GM18505 (cell line): ENCODE results near the gene SEMA4C.
"Not testable (repeated sequence)": the region's sequence is repeated elsewhere in the genome, so short reads cannot be mapped to it uniquely, and the experiment has no call there.

Experiments used
- ATAC-seq: cut with Tn5 transposase; IDR thresholded peaks from one replicate; pipeline ENCODE4 v1.9.1; 2021; ENCODE audit not compliant: unreplicated experiment
- POLR2A ChIP-seq: IDR thresholded peaks from 4 replicates; pipeline ENCODE4 v1.6.1; 2011; ENCODE audit warnings: borderline replicate concordance; ENCODE audit not compliant: insufficient read depth, insufficient read length; ENCODE audit errors: extremely low read depth

Gene SEMA4C

DNA sequence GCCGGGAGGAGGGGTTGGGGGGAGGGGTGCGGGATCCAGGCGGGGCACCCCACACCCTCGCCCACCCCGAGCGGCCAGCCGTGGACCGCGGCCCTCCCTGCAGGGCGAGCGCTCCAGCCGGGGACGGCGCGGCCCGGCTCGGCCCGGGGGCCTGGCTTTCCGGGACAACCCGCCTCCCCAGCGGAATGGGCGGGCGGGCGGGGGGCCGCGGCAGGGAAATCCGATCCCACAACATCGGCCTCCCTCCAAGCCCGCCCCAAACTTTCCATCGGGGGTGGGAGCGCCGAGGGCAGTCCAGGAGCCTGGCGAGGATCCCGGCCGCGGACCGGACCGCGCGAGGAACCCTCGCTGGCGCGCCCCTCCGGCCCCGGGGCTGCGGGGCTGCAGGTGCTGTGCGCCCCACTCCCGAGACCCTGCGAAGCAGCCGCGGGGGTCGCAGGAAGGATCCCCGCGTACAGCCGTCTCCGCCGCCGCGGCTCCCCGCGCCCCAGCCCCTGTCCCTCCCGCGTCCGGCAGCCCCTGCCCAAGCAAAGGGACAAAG lies 529 bp downstream of the SEMA4C start:
- TF ChIP-seq POLR2A, result no peak
- no peak for ATAC-seq

DNA sequence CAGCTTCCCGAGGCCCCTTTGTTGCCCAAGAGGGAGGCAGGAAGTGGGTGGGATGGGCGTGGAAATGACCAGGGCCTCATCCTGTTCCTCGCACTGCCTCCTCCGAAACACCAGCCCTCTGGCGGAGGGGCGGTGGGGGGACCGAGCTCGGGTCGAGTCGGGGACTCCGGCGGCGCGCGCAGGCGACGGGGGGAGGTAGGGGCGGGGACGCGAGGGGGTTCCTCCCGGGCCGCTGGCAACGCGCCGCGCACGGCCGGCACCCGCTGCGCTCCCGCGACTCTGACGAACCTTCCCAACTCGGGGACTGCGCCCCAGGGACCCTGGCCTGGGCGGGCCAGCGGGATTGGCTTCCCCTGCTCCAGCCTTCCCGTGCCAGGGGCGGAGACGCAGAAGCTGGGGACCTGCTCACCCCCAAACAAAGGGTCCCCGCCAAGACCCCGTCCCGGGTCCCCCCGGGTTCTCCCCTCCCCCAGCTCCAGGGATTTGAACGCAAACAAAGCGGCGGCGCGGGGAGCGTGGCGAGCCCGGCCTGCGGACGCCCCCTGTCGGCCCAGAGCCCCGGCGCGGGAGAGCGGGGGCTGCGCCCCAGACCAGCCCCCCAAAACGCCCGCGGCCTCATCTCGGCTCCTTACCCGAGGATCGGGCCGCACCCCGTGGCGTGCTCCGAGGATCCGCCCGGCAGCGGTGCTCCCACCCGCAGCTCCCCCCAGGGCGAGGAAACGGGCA lies 1.2 kb downstream of the SEMA4C start:
- peak; percentile 38 for ATAC-seq
- TF ChIP-seq POLR2A, result peak; percentile 67

DNA sequence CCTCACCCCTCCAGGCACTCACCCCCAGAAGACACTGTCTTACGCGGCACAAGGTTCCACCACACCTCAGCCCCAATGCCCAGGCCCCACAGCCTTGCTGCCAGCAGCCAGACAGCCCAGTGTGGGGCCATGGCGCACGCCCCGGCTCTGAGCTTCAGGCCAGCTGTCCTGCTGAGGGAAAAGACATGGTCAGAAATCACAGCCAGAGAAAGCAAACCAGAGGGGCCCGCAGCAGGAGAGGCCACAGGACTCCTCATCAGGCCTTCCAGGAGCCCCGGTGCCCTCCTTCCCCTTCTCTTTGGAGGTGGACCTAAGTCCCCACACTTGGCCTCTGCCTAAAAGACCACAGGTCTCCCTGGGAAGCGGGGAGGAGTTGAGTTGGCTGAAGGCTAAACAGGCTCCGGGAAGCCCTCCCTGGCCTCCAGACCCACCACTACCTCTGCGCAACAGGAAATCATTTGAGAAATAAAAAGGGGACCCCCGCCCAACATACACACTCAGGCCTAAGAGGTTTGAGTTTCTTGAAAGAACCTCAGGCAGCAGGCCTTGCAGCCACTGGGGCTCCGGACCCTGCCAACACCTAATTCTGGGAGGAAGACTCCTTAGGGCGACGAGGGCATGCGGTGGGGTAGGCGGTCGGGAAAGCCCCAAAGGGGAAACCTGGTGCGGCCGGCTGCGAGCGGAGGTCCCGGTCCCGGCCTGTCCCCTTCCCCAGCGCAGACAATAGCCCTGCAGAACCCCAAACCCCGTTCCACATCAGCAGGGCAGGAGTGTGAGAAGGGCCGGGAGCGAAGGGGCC lies 1.9 kb downstream of the SEMA4C start:
- TF ChIP-seq POLR2A, result no peak
- peak; percentile 3 for ATAC-seq

DNA sequence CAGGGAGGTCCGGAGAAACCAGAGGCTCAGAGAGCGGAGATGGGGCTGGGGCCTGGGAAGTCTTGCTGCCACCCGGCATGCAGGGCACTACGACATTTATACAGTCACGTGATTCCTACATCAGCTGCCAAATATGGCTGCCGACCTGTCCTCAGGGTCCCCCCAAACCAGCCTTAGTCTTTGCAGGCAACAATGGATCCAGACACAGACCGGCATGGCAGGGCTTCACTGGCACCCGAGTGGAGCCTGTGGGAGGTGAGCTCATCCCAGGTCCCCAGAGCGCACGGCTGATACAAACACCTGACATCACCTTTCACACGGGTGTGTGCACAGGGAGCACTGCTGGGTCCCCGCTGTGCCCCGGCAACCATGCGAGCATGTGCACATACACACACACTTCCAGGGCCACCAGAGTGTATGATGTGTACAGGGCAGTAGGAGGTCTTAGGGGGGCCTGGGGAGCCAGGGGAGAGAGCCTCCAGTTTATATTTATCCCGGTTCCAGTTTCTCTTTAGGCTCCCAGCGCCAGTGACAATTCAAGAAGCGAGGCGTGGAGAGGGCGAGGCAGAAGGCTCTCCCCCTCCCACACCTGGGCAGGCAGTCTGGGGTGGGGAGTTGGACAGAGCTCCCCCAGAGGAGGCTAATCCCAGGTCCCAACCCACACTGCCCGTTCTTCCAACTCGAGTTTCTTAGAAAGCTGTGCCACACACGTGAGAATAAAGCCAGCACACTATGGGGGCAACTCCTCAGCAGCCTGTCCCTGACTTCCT lies 2.7 kb downstream of the SEMA4C start:
- TF ChIP-seq POLR2A, result no peak
- ATAC-seq, result no peak

DNA sequence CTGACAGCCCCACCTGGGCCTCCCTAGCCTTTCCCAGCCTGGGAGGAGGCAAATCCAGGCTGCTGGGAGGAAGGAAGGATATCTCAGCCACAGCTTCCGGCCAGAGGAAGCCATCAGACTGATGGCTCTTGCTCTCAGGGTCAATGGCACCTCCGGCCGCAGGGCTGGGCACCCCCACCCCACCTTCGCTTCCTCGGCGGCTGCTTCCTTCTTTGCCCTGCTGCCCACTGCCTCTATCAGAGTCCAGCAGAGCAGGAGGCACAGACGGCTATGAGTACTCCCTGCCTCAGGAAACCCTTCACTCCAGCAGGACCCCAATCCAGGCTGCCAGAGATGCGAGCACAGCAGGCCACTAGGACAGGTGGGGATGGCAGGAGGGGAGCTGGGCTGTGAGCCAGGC lies 3.3 kb downstream of the SEMA4C start:
- no peak for TF ChIP-seq POLR2A
- no peak for ATAC-seq

DNA sequence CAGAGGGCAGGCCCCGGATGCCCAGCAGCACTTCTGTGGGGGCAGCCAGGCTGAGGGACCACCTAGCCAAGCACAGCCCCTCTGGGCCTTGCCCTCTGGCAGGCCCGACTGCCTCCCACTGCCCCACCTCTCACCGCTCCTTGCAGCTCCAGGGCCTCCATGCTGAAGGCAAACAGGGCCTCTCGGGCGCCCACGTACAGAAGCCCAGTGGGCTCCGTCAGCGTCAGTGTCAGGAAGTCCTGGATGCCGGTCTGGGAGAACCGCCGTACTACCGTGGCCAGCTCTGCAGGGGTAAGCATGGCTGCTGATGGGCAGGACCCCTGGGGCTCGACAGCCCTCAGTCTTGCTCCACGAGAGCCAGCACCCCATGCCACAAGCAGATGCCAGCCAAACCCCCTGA lies 3.7 kb downstream of the SEMA4C start:
- ATAC-seq, result no peak
- TF ChIP-seq POLR2A, result no peak

DNA sequence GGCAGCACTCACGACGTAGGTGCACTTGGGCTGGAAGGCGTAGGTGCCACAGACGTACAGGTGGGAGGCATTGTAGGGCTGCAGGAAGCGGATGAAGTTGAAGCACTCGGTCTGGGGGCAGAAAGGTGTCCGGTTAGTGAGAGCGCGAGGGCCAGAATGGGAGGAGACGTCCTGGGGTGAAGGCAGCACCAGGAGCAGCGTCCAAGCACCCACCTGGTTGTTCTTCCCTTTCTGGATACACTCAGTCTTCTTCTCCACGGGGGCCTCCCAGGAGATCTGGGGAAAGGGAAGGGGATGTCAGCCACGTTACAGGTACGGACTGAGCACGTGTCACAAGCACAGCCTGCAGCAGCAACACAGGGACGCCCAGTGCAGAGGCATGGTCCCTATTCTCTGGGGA lies 4.2 kb downstream of the SEMA4C start:
- TF ChIP-seq POLR2A, result no peak
- ATAC-seq, result no peak

DNA sequence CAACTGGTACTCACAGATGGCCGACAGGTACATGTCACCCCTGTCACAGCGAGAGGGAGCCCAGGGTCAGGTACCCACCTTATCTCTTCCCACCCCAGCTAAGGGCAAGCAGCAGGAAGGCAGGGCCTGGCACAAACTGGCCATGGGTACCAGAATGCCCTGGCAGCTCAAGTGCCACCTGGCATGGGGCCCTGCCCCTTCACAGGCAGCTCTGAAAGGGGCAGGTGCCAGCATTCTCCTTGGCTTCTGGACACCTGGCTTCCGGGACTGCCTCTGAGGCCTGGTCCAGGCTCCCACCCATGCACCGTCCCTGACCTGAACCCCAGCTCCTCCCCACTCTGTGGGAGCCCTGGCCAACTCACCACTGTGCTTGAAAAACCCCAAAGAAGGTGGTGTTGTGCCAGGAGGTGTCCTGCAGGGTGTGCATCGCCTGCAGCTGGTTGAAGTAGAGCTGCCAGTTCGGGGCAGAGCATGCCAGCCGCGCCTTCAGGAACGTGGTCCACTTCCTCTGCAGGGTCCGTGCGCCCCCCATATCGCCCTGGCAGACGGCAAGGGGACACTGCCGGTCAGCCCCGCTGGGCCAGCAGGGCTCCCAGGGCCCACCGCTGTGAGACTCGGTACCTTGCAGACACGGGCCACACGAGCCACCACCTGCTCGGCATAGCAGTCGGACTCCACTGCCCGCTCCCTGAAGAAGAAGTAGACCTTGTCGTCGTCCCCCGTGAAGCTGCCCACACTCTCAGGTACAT lies 5.4 kb downstream of the SEMA4C start:
- TF ChIP-seq POLR2A, result no peak
- ATAC-seq, result no peak

DNA sequence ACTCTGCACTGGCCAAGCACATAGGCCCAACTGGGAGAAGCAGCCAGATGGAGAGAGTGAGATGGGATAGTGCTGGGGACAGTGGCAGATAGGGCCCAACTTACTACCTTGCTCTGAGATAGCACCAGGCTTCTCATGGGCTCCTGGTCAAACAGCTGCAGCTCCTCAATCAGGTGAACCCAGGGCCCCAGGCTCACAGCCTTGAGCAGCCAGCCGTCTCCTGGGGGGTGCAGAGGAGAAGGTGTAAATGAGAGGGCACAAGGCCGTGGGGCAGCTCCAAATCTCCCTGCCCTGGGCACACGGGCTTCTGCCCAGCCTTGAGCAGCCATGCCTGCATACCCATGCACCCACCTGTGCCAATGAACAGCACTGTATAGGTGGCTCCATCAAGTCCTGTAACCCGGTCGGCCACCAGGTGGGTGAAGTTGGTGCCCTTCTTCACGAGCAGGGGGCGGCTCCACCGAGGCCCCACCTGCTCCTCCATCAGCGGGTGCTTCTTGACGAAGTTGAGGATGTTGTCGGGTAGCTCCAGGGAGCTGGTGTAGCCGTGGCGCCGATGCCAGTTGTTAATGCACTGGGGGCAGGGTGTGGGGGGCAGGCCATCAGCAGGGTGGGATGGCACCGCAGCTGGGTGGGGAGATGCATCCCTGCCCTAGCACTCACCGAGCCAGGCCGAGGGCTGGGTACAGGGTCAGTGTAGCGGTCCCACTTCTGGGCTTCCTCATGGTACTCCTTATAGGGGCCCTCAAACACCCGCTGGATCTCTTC lies 6.1 kb downstream of the SEMA4C start:
- no peak for TF ChIP-seq POLR2A
- ATAC-seq, result no peak

DNA sequence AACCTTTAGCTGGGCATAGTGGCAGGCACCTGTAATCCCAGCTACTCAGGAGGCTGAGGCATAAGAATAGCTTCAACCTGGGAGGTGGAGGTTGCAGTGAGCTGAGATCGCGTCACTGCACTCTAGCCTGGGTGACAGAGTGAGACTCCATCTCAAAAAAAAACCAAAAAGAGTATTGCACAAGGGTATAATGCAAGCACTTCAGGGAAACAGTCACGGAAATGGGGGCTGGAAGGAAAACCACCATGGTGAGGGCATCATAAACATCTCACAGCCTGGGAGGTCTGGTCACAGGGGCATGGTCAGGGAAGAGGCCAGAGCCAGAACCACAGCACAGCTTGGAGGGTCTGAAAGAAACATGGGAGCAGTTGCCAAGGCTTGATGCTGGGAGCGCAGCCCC lies 6.8 kb downstream of the SEMA4C start:
- not testable (repeated sequence) for ATAC-seq

DNA sequence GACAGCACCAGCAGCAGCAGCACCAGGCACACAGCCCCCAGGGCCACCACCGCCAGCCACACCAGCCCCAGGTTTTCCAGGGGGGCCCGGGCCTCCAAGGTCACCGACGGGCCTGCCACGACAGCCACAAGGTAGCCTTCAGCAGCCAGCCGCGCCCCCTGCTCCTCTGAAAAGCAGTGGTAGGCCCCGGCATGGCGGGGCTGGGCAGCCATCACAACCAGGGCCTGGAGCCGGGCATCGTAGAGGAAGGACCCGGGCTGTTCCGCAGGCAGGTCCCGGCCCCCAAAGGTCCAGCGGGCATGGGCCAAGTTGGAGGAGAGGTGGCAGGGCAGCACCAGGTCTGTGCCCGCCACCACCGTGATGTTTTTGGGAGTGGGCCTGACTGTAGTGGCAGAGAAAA lies 8.8 kb downstream of the SEMA4C start:
- TF ChIP-seq POLR2A, result no peak
- ATAC-seq, result no peak
